ENCODE measurements around the gene CUEDC2. TPM values are rescaled to one million over a fixed set of nuclear protein-coding genes. Genes with fewer than 3 reads are reported as not detected.

Gene CUEDC2
- total RNA-seq, 1 experiment from 2014 or later, result 40.2 TPM

GRCh38 chr10:102394079-102394800, 38.1 kb downstream of the CUEDC2 start:
- H3K9me3 Mint-ChIP-seq, result no peaks in the 10 kb centered on the region
- H3K27ac Mint-ChIP-seq, result peak overlapping the region; percentile 12; the same call in 1 of the 2 replicates
- ChIA-PET CTCF (interaction anchor here (0.6 to 9.1 kb wide), 17 partner anchors 10 to 321 kb away, joined by 3 to 115 read pairs (median 7); partner anchors contain the start of genes C10orf95, ELOVL3, FBXL15 and PSD), POLR2A (interaction anchor here (1.2 to 3.2 kb wide), 3 partner anchors 27 to 234 kb away, joined by 3 to 12 read pairs (median 6); partner anchors contain the start of genes C10orf95 and FBXL15)
- peaks cover 41% of the 10 kb centered on the region for H3K27me3 Mint-ChIP-seq (ENCODE audit: low read depth)
- peak overlapping the region; percentile 75 for H3K4me3 Mint-ChIP-seq
- H3K4me1 Mint-ChIP-seq, result peaks cover 18% of the 10 kb centered on the region
- peak; percentile 93 for DNase-seq (ENCODE audit: low spot score)
- peak; percentile 81 for ATAC-seq
- no peaks in the 10 kb centered on the region; the same call in 1 of the 2 replicates for H3K36me3 Mint-ChIP-seq
- TF ChIP-seq ZBTB21 (CRISPR knock-in tag; IDR thresholded peaks at IDR 0.05; ENCODE audit: borderline replicate concordance) (peak; percentile 92), NFYB (CRISPR knock-in tag; conservative IDR thresholded peaks at IDR 0.05; ENCODE audit: low read depth) (peak; percentile 64; the same call in 1 of the 2 replicates), FOXP1 (CRISPR knock-in tag; IDR thresholded peaks at IDR 0.05; ENCODE audit: borderline replicate concordance) (no peak), ERG (CRISPR knock-in tag; IDR thresholded peaks at IDR 0.05) (no peak), SOX15 (CRISPR knock-in tag; IDR thresholded peaks at IDR 0.05) (no peak), ZNF232 (CRISPR knock-in tag; IDR thresholded peaks at IDR 0.05) (no peak), ZNF138 (CRISPR knock-in tag; conservative IDR thresholded peaks at IDR 0.05) (no peak), OVOL2 (CRISPR knock-in tag; IDR thresholded peaks at IDR 0.05; ENCODE audit: borderline replicate concordance) (no peak), NR2C2 (CRISPR knock-in tag; IDR thresholded peaks at IDR 0.05) (no peak), MLX (CRISPR knock-in tag; IDR thresholded peaks at IDR 0.05) (no peak), E2F5 (CRISPR knock-in tag; IDR thresholded peaks at IDR 0.05) (no peak), FOXP4 (CRISPR knock-in tag; IDR thresholded peaks at IDR 0.05) (no peak), ZNF219 (CRISPR knock-in tag; IDR thresholded peaks at IDR 0.05; ENCODE audit: borderline replicate concordance) (0 out of 2 replicates have a peak, but pooled peaks have one; percentile 64), ZBTB43 (CRISPR knock-in tag; IDR thresholded peaks at IDR 0.05) (0 out of 2 replicates have a peak, but pooled peaks have one; percentile 25), SMAD4 (CRISPR knock-in tag; IDR thresholded peaks at IDR 0.05) (peak; percentile 59; the same call in 1 of the 2 replicates), RELA (CRISPR knock-in tag; IDR thresholded peaks at IDR 0.05; ENCODE audit: borderline replicate concordance) (peak; percentile 61; the same call in 1 of the 2 replicates), RORB (CRISPR knock-in tag; IDR thresholded peaks at IDR 0.05) (no peak), IRF1 (CRISPR knock-in tag; IDR thresholded peaks at IDR 0.05) (no peak), ATF6 (CRISPR knock-in tag; IDR thresholded peaks at IDR 0.05) (no peak), GRHL2 (CRISPR knock-in tag; IDR thresholded peaks at IDR 0.05; ENCODE audit: insufficient replicate concordance, severe bottlenecking) (no peak), ZNF425 (CRISPR knock-in tag; conservative IDR thresholded peaks at IDR 0.05) (no peak)

Data from WTC11 (cell line).